Measurements from ENCODE around the gene COMTD1.
"Not testable (repeated sequence)": the region's sequence is repeated elsewhere in the genome, so short reads cannot be mapped to it uniquely, and the experiment has no call there.

COMTD1 gene

GRCh38 chr10:75228834-75229233, 6.9 kb downstream of the COMTD1 start:
- H3K4me3 ChIP-seq, result no peak overlapping the region
- peak overlapping the region in 2 of 21 experiments; percentile 24 to 59 for H3K27ac ChIP-seq

GRCh38 chr10:75228278-75228677, 7.5 kb downstream of the COMTD1 start:
- no peak overlapping the region for H3K4me3 ChIP-seq
- peak overlapping the region in 2 of 21 experiments; percentile 10 to 35 for H3K27ac ChIP-seq

GRCh38 chr10:75226656-75227055, 9.1 kb downstream of the COMTD1 start:
- peak overlapping the region in 11 of 21 experiments; percentile 28 to 72 (median 55) for H3K27ac ChIP-seq

DNA sequence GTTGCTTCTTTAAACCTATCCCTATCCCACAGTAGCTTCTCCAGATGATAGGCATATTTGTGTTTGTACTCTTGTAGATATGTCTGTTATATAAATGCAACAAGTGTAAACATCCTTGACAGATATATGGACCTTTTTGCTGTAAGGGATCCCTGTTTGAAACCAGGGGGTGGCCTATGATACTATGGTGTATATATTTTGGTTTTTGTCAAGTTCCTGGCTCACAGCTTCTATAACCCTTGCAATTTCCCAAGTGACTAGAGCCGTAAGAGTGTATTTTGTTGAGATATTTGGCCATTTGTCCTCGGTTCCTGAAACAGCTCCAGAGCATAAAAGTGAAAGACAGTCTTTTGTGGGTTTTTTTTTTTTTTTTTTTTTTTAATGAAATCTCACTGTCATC, 9.7 kb downstream of the COMTD1 start:
- H3K27ac ChIP-seq, result peak overlapping the region in 16 of 21 experiments; percentile 22 to 73 (median 52)
- no peak overlapping the region for H3K4me3 ChIP-seq

More at GRCh38 chr10:75226656-75227055, 9.1 kb downstream of the COMTD1 start:
- no peak overlapping the region for H3K4me3 ChIP-seq

- peak overlapping the region in 9 of 21 experiments; percentile 5 to 72 (median 33) for H3K27ac ChIP-seq
These were observed 12.2 kb downstream of the COMTD1 start for GRCh38 chr10:75223507-75223906.

DNA sequence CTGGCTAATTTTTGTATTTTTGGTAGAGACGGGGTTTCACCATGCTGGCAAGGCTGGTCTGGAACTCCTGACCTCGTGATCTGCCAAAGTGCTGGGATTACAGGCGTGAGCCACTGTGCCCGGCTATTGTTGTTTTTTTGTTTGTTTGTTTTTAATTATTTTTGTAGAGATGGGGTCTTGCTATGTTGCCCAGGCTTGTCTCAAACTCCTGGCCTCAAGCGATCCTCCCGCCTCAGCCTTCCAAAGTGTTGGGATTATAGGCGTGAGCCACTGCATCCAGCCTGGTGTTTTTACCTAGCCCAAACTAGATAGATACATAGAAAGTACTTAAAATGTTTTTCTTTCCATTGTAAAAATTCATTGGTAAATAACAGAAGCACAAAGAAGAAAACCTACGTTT, 14.3 kb downstream of the COMTD1 start:
- not testable (repeated sequence) for H3K4me3 ChIP-seq, H3K27ac ChIP-seq

More at GRCh38 chr10:75223507-75223906, 12.2 kb downstream of the COMTD1 start:
- no peak overlapping the region for H3K4me3 ChIP-seq

- no peak overlapping the region for H3K4me3 ChIP-seq
- no peak overlapping the region for H3K27ac ChIP-seq
These were observed 15.5 kb downstream of the COMTD1 start for GRCh38 chr10:75220274-75220673.

DNA sequence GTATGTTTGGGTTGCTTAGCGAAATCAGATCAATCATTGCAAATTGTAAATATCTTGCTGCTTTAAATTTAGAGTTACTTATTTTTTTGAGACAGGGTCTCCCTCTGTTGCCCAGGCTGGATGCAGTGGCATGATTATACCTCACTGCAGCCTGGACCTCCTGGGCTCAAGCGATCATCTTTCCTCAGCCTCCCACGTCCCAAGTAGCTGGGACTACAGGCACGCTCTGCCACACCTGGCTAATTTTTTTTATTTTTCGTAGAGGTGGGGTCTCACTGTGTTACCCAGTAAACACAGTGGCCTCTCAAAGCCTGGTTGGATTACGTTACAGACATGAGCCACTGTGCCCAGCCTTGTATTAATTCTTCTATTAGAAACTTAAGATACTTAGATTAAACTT, 23.4 kb downstream of the COMTD1 start:
- Histone ChIP-seq H3K27ac (peak overlapping the region in 4 of 21 experiments; percentile 96 to 100 (median 98)), H3K4me3 (peak overlapping the region in 5 of 7 experiments; percentile 85 to 99 (median 92))

DNA sequence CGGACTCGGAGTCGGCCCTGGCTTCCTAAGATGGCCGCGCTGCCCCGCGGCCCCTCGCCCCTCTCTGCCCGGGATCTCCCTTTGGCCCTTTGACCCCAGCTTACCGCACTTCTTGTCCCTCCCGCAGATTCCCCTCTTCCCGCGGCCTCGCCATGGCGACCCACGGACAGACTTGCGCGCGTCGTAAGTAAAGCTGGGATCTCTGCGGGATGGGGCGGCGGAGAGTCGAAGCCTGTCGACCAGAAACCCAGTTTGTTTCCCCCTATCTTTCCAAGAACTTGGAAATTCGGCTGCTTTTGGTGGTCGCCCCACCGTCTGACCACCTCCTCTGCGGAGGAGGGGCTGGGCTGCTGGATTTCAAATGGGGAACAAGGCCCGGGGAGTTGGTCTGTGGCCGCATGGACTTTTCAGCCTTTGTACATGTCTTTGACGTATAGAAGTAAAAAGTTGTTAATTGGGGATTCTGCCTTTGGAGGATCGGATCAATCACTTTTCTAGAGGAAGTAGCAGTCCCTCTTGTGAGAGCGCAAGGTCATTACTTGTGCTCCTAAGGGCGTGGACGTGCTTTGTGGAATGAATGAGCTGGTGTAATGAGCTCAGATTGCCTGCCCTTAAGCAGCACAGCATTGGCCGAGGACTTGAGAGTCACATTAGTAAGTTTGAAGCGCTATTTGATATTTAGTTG, 24.6 kb downstream of the COMTD1 start:
- Histone ChIP-seq H3K4me3 (peak overlapping the region; percentile 85 to 99 (median 92)), H3K27ac (peak overlapping the region; percentile 89 to 100 (median 100))

DNA sequence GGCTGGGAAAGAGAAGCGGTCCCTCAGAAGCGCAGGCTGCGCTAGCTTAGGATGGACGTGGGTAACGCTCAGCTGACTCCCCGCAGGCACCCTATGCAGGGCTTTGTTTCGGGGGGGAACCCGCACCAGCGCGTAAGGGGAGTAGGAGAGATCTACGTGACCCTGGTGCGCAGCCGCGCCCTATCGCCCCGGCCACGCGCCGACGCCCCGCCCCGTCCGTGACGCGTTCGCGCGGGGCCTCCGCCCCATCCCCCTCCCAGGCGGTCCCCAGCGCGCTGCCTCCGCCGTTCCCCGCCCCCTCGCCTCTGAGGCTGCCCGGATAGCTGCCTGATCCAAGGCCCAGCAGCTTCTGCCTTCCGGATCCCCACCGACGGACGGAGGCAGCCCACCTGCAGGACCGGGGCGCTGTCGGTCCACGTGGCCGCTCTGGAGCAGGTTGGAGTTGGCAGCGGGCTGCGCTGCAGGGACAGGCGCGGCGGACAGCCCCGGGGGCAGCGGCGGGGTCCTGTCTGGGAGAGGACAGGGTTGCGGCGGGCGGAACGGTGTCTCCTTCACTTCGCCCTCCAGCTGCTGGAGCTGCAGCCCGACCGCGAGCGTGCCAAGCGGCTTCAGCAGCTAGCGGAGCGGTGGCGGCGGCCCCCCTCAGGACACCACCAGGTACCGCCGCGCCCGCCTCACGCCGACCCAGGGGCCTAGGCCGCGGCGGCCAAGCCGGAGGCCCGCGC, 25.3 kb downstream of the COMTD1 start, which contains the start of gene VDAC2:
Gene VDAC2, plus strand, starts transcription at position 515 of the 725 bp plus-strand sequence. CDS start 363 bp downstream, outside the sequence.
- peak within 1 kb of the TSS; percentile 89 to 100 (median 100) for H3K27ac ChIP-seq
- peak within 1 kb of the TSS; percentile 85 to 99 (median 92) for H3K4me3 ChIP-seq

- H3K27ac ChIP-seq, result peak overlapping the region; percentile 89 to 100 (median 100)
- H3K4me3 ChIP-seq, result peak overlapping the region; percentile 85 to 99 (median 92)
These were observed 25.9 kb downstream of the COMTD1 start for GRCh38 chr10:75209921-75210281.

DNA sequence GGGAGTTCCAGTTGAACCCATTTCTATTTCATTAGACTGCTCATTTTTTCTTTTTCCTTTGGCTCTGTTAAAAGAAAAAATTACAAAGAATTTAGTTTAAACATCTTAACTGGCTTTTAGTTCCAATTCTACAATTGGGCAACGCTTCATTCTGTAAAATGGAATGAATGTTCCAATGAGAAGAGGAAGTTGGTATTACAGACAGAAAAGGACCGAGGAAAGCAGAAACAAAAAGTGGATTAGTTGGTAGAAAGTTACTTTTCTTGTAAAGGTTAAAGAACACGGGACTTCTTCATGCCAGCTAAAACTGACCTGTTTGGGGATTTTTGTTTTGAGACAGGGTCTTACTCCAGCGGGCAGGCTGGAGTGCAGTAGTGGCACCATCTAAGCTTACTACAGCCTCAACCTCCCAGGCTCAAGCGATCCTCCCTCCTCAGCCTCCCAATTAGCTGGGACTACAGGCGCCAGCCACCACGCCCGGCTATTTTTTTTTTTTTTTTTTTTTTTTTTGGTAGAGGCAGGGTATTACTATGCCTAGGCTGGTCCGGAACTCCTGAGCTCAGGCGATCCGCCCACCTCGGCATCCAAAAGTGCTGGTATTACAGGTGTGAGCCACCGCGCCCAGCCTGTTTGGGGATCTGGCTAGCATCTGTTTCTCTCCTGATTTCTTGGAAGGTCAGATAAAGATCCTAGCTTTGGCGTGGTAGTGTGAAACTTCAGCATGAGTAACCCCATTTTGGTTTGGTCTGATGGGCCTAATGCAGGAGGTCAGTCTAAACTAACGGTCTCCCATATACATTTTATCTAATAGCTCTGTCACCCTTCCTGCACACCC, 26.5 kb downstream of the COMTD1 start:
- peak overlapping the region; percentile 89 to 100 (median 100) for H3K27ac ChIP-seq

GRCh38 chr10:75208181-75208580, 27.6 kb downstream of the COMTD1 start:
- Histone ChIP-seq H3K4me3 (no peak overlapping the region), H3K27ac (peak overlapping the region in 19 of 21 experiments; percentile 61 to 100 (median 99))

More for the DNA sequence above, 26.5 kb downstream of the COMTD1 start:
- peak overlapping the region; percentile 85 to 99 (median 92) for H3K4me3 ChIP-seq

- H3K27ac ChIP-seq, result peak overlapping the region in 20 of 21 experiments; percentile 44 to 100 (median 73)
- H3K4me3 ChIP-seq, result no peak overlapping the region
These were observed 28.0 kb downstream of the COMTD1 start for GRCh38 chr10:75207857-75208144.

GRCh38 chr10:75207079-75207856, 28.5 kb downstream of the COMTD1 start:
- Histone ChIP-seq H3K27ac (peak overlapping the region in 20 of 21 experiments; percentile 44 to 100 (median 73)), H3K4me3 (no peak overlapping the region)

GRCh38 chr10:75206638-75207037, 29.1 kb downstream of the COMTD1 start:
- not testable (repeated sequence) for H3K4me3 ChIP-seq
- peak overlapping the region in 14 of 21 experiments; percentile 32 to 100 (median 74) for H3K27ac ChIP-seq

GRCh38 chr10:75205908-75206307, 29.8 kb downstream of the COMTD1 start:
- no peak overlapping the region for H3K4me3 ChIP-seq
- H3K27ac ChIP-seq, result peak overlapping the region in 16 of 21 experiments; percentile 7 to 100 (median 70)

DNA sequence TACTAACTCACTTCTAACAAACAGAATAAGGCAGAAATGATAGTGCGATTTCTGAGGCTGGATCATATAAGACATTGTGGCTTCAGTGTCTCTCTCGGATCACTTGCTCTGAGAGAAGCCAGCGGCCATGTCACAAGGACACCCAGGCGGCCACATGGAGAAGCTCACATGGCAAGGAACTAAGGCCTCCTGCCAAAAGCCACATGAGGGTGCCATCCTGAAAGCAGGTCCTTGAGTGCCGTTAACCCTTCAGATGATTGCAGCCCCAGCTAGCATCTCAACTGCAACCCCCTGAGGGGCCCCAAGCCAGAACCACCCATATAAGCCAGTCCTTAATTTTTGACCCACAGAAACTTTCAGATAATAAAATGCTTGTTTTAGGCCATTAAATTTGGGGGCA, 32.0 kb downstream of the COMTD1 start:
- Histone ChIP-seq H3K4me3 (no peak overlapping the region), H3K27ac (peak overlapping the region in 17 of 21 experiments; percentile 13 to 97 (median 70))

DNA sequence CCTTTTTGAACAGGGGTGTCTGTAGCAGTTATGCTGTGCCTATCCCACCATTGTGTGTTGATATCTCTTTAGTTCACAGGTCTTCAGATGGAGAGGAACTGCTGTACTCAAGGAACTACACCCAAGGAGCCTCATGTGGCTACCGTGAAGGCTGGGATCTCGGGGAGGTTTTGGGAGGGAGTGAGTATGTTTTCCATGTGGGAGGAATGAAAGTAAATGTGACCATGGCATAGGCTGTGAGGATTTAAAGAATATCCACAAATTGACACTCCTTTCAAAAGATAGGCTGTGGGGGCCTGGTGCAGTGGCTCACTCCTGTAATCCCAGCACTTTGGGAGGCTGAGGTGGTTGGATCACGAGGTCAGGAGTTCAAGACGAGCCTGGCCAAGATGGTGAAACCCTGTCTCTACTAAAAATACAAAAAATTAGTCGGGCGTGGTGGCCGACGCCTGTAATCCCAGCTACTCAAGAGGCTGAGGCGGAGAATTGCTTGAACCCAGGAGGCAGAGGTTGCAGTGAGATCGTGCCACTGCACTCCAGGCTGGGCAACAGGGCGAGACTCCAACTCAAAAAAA, 32.6 kb downstream of the COMTD1 start:
- H3K4me3 ChIP-seq, result not testable (repeated sequence)
- H3K27ac ChIP-seq, result peak overlapping the region in 19 of 21 experiments; percentile 13 to 97 (median 69)

Measured in skin epidermis (tissue), 12 donors.